ENCODE measurements around the gene NAV1.

- TF ChIP-seq CHD1 (IDR thresholded peaks at IDR 0.05; ENCODE audit: low read depth, low read length), result no peak
- no peak for TF ChIP-seq CTCF (IDR thresholded peaks at IDR 0.05; ENCODE audit: control extremely low read depth in 1 of 3, insufficient read depth in 1 of 3, low read depth in 1 of 3, low read length in 3 of 3)
- no peak for TF ChIP-seq TAF1 (IDR thresholded peaks at IDR 0.05; ENCODE audit: low read depth, low read length)
- TF ChIP-seq SAP30 (IDR thresholded peaks at IDR 0.05; ENCODE audit: insufficient read depth, insufficient replicate concordance, low read length), result no peak
- TF ChIP-seq JUND (IDR thresholded peaks at IDR 0.05; ENCODE audit: low read length), result no peak
- TF ChIP-seq SP1 (IDR thresholded peaks at IDR 0.05; ENCODE audit: low read depth, low read length), result no peak
- no peak for TF ChIP-seq EZH2 (IDR thresholded peaks at IDR 0.05; ENCODE audit: low read depth, low read length, severe bottlenecking)
Observed at GRCh38 chr1:201502511-201502857, 36.4 kb upstream of the NAV1 start.

Measured in H1 (cell line).